Testis (tissue), 3 donors: ENCODE data around the gene LTB4R2. TPM values are rescaled to one million over a fixed set of nuclear protein-coding genes. Genes with fewer than 3 reads are reported as not detected.

Experiments
- DNase-seq: peaks from one replicate; pipeline ENCODE4 v3.0.0-alpha.2; 2019
- H3K27ac ChIP-seq, 2 donors: fragments of 200-600 bp; sonication (generic); one replicate each; pipeline ENCODE4 v1.5.1; 2019
- H3K27me3 ChIP-seq: fragments of 200-600 bp; sonication (generic); one replicate; pipeline ENCODE4 v1.5.1; 2019
- H3K36me3 ChIP-seq: fragments of 200-600 bp; sonication (generic); one replicate; pipeline ENCODE4 v1.5.1; 2017; ENCODE audit warnings: low read depth; ENCODE audit errors: missing control alignments
- H3K4me1 ChIP-seq: fragments of 200-600 bp; sonication (generic); one replicate; pipeline ENCODE4 v1.5.1; 2019
- H3K4me3 ChIP-seq, 2 donors: fragments of 200-600 bp; sonication (generic); one replicate each; pipeline ENCODE4 v1.5.1; 2017 to 2019
- H3K9me3 ChIP-seq: fragments of 200-600 bp; sonication (generic); one replicate; pipeline ENCODE4 v1.5.1; 2017
- CTCF ChIP-seq, 3 experiments: fragments of 450-650 bp in 2 of 3; fragments of 200-600 bp in 1 of 3; sonication (generic) in 1 of 3; IDR thresholded peaks; one replicate each; pipeline ENCODE4 v1.5.1; 2016 to 2019; ENCODE audit warnings: antibody characterized with exemption in 3 of 3, mild to moderate bottlenecking in 2 of 3, moderate library complexity in 1 of 3
- POLR2A ChIP-seq: fragments of 450-650 bp; IDR thresholded peaks from one replicate; pipeline ENCODE4 v1.6.1; 2017; ENCODE audit warnings: antibody characterized with exemption, mild to moderate bottlenecking, moderate library complexity
- whole genome bisulfite sequencing, 2 donors: methylation state at CpG; one replicate each; pipeline ENCODE4 v1.1.5; 2018; 5-methylcytosine and 5-hydroxymethylcytosine counted together
- intact Hi-C: fragments of 100-400 bp; cut with DNase I; formaldehyde crosslinking; loops from one replicate; pipeline ENCODE4 v1.15.1; 2023; ENCODE audit warnings: low total_unique reads
- polyA plus RNA-seq: library from polyadenylated mRNA; stranded (reverse); fragments of 350-450 nt; fragmentation: Illumina TruSeq; extraction: RNeasy Lipid Tissue Mini Kit (QIAGEN cat#74804); gene quantifications from one replicate; pipeline ENCODE4 v1.2.3, GENCODE V29; 2014; ENCODE audit warnings: low read depth, low replicate concordance; ENCODE audit not compliant: insufficient read depth
- total RNA-seq, 2 donors: library from RNA; depleted of rRNA; stranded (reverse); fragments of >200 nt; gene quantifications; one replicate each; pipeline ENCODE4 v1.2.3, GENCODE V29; 2016

LTB4R2 gene
- total and polyA plus RNA-seq, 3 donors from 2014 or later = 4.2 to 28.1 (median 23.4) TPM

- 91 to 93% methylated on average over 2 of the region's 2 CpGs for WGBS, 2 donors
- Histone ChIP-seq H3K27ac (no peak overlapping the region), H3K9me3 (no peaks in the 10 kb centered on the region), H3K27me3 (no peaks in the 10 kb centered on the region), H3K36me3 (no peaks in the 10 kb centered on the region), H3K4me3 (no peak overlapping the region), H3K4me1 (no peaks in the 10 kb centered on the region)
- TF ChIP-seq POLR2A = no peak
- no peak for DNase-seq
- intact Hi-C loops = no loop called here
Measured at GRCh38 chr14:24293525-24293924, 16.4 kb upstream of the LTB4R2 start.

GRCh38 chr14:24296341-24297157, 13.4 kb upstream of the LTB4R2 start:
- 59 to 72% methylated on average over 12 of the region's 12 CpGs for WGBS, 2 donors
- Histone ChIP-seq H3K36me3 (no peaks in the 10 kb centered on the region), H3K27ac (no peak overlapping the region)

GRCh38 chr14:24297190-24297964, 12.6 kb upstream of the LTB4R2 start:
- intact Hi-C loops = no loop called here

More at GRCh38 chr14:24296341-24297157, 13.4 kb upstream of the LTB4R2 start:
- no peaks in the 10 kb centered on the region for H3K9me3 ChIP-seq
- no peak for TF ChIP-seq POLR2A
- TF ChIP-seq CTCF (IDR thresholded peaks at IDR 0.05) = peak; percentile 50 to 57 (median 55)
- intact Hi-C loops = no loop called here
- peaks cover 9% of the 10 kb centered on the region for H3K4me1 ChIP-seq
- DNase-seq = peak; percentile 74
- no peaks in the 10 kb centered on the region for H3K27me3 ChIP-seq
- no peak overlapping the region for H3K4me3 ChIP-seq

GRCh38 chr14:24298892-24299254, 11.1 kb upstream of the LTB4R2 start:
- WGBS, 2 donors = 39 to 46% methylated on average over 7 of the region's 7 CpGs
- no peak for TF ChIP-seq CTCF (IDR thresholded peaks at IDR 0.05)
- TF ChIP-seq POLR2A = no peak
- Histone ChIP-seq H3K36me3 (no peaks in the 10 kb centered on the region), H3K9me3 (no peaks in the 10 kb centered on the region), H3K27me3 (no peaks in the 10 kb centered on the region), H3K4me3 (peak overlapping the region; percentile 73 to 89), H3K4me1 (peaks cover 9% of the 10 kb centered on the region), H3K27ac (peak overlapping the region; percentile 65 to 82)
- DNase-seq = no peak
- intact Hi-C loops = no loop called here

More at GRCh38 chr14:24297190-24297964, 12.6 kb upstream of the LTB4R2 start:
- DNase-seq = no peak
- 64 to 66% methylated on average over 5 of the region's 5 CpGs for WGBS, 2 donors
- Histone ChIP-seq H3K4me3 (no peak overlapping the region), H3K36me3 (no peaks in the 10 kb centered on the region), H3K27me3 (no peaks in the 10 kb centered on the region), H3K9me3 (no peaks in the 10 kb centered on the region), H3K27ac (no peak overlapping the region), H3K4me1 (peaks cover 9% of the 10 kb centered on the region)
- TF ChIP-seq CTCF (IDR thresholded peaks at IDR 0.05) = no peak
- no peak for TF ChIP-seq POLR2A
